Heart left ventricle (tissue), 16 donors: Measurements from ENCODE around the gene PLD2. TPM values are rescaled to one million over a fixed set of nuclear protein-coding genes. Genes with fewer than 3 reads are reported as not detected.
A peak's percentile ranks its signal among the peaks of the same experiment; 100 is the strongest.

Source experiments
- ATAC-seq, 4 donors: fragments of 200-7000 bp; cut with Tn5 transposase; one replicate each; pipeline ENCODE4 v1.9.1; 2020 to 2022; ENCODE audit warnings: moderate library complexity in 4 of 4, mild to moderate bottlenecking in 3 of 4, moderate number of reproducible peaks in 1 of 4
- DNase-seq, 5 donors: peaks; one replicate each; pipeline ENCODE4 v3.0.0-alpha.2; 2020
- H3K27ac ChIP-seq, 12 donors: fragments of 200-600 bp; sonication (generic) in 4 of 12; one replicate each; pipeline versions ENCODE4 v1.5.0 to v1.8.0; 2016 to 2022; ENCODE audit warnings: mild to moderate bottlenecking in 2 of 12
- H3K27me3 ChIP-seq, 9 donors: fragments of 200-600 bp; sonication (generic) in 2 of 9; one replicate each; pipeline versions ENCODE4 v1.5.1 to v1.8.0; 2016 to 2022; ENCODE audit warnings: mild to moderate bottlenecking in 3 of 9
- H3K36me3 ChIP-seq, 9 donors: fragments of 200-600 bp; sonication (generic) in 2 of 9; one replicate each; pipeline versions ENCODE4 v1.5.0 to v1.8.0; 2018 to 2022; ENCODE audit warnings: mild to moderate bottlenecking in 2 of 9
- H3K4me1 ChIP-seq, 12 donors: fragments of 200-600 bp; sonication (generic) in 4 of 12; one replicate each; pipeline versions ENCODE4 v1.5.0 to v1.8.0; 2016 to 2022; ENCODE audit warnings: mild to moderate bottlenecking in 3 of 12
- H3K4me3 ChIP-seq, 12 donors: fragments of 200-600 bp; sonication (generic) in 4 of 12; one replicate each; pipeline versions ENCODE4 v1.5.0 to v1.8.0; 2017 to 2022; ENCODE audit warnings: mild to moderate bottlenecking in 9 of 12, moderate library complexity in 4 of 12
- H3K9me3 ChIP-seq, 12 donors: fragments of 200-600 bp; sonication (generic) in 4 of 12; one replicate each; pipeline versions ENCODE4 v1.5.0 to v1.8.0; 2016 to 2022; ENCODE audit warnings: mild to moderate bottlenecking in 1 of 12
- POLR2A ChIP-seq, 2 donors: fragments of 450-650 bp; IDR thresholded peaks; one replicate each; pipeline ENCODE4 v1.6.1; 2017; ENCODE audit warnings: antibody characterized with exemption in 2 of 2, mild to moderate bottlenecking in 2 of 2, moderate library complexity in 2 of 2
- WGBS, 4 donors: extraction: QIAGEN DNeasy Blood & Tissue Kit in 2 of 4; methylation state at CpG; one replicate each; pipeline versions ENCODE4 v1.1.5 to v1.1.7; 2013 to 2018; 5-methylcytosine and 5-hydroxymethylcytosine counted together
- intact Hi-C, 10 donors: fragments of 100-400 bp; cut with DNase I; formaldehyde crosslinking; loops; one replicate each; pipeline versions ENCODE4 v1.11.1 to v1.14.2; 2022
- polyA plus RNA-seq, 2 donors: library from polyadenylated mRNA; stranded (reverse); fragments of 200-250 nt; gene quantifications; one replicate each; pipeline ENCODE4 v1.2.3, GENCODE V29; 2013
- total RNA-seq, 9 donors: library from RNA; depleted of rRNA in 2 of 9; stranded (reverse); fragments of >200 nt in 2 of 9; fragmentation: NEBNext Ultra II Directional in 3 of 9; extraction: Animal tissue kit (Norgen Biotek cat#: 25700) in 3 of 9; gene quantifications; one replicate each; pipeline versions ENCODE4 v1.1.0 to v1.2.4, GENCODE V29; 2016 to 2023
- TF ChIP-seq, protein P1 (sequence below), 12 donors: fragments of 200-600 bp; sonication (generic) in 4 of 12; IDR thresholded peaks; one replicate each; pipeline versions ENCODE4 v1.5.0 to v1.8.0; 2018 to 2022; ENCODE audit warnings: antibody characterized with exemption in 12 of 12, mild to moderate bottlenecking in 5 of 12
- donor health status: ischemic (EF 13 %, LVEDD 7.1; RV severe dilation, severe dysfunction).
- donor health status: healthy with polysubstance abuse.
- donor health status: DM: no; HTN: yes; CAD: no.
- donor health status: DM: no; HTN: no; CAD: no.
- donor health status: ischemic (EF 25% LVEDD 6.9; RV normal size, moderate dysfunction).
- donor health status: ischemic (EF 25% LVEDD 5.7; RV mildly dilated, moderate dysfunction).
- donor health status: healthy.
- donor health status: DM: yes; HTN: yes; CAD: no.
- donor health status: ischemic (EF 35%, LVEDD 5.7; RV mildly dilated, moderate dysfunction).
- donor health status: nonischemic (EF 11% LVEDD 7.7; RV severe dilation, severe dysfunction).
- donor health status: DM: yes; HTN: yes; CAD: no.
- donor health status: PGD.
- donor health status: ischemic (EF 29% LVEDD 5.4; RV normal size, mild dysfunction).
- donor health status: nonischemic (EF 23%, LVEDD 6.1; RV moderate dilation, normal function).

Gene PLD2
- total and polyA plus RNA-seq, 11 donors = 5.3 to 17.9 (median 8.5) TPM

DNA sequence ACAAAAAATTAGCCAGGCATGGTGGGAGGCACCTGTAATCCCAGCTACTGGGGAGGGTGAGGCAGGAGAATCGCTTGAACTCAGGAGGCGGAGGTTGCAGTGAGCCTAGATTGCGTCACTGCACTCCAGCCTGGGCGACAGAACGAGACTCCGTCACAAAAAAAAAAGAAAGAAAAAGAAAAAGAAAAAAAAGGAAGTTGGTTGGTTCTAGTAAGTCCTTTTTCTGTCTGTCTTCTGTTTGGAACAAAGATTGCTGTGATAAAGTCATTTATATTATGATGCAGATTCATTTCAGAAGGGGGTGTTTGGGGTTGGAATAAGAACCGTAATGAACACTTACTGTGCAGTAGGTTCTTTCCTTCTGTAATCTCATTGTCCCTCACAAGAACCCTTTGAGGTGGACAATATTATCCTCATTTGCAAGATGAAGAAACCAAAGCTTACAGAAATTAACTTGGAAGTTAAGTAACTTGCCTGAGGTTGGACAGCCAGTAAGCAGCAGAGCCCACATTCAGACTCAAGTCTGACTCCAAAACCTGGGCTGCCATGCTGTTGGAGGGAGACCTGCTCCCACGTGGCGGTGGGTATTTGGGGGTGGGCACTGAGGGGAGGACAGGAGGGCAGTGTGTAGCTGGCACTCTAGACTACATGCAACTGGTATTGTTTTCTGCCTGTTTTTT is 36.5 kb downstream of the PLD2 start:
- Histone ChIP-seq H3K27ac (peak overlapping the region in 1 of 12 donors; percentile 67), H3K4me1 (peaks cover 0 to 79% (median 15%) of the 10 kb centered on the region in 12 donors)
- intact Hi-C loops = no loop called here

DNA sequence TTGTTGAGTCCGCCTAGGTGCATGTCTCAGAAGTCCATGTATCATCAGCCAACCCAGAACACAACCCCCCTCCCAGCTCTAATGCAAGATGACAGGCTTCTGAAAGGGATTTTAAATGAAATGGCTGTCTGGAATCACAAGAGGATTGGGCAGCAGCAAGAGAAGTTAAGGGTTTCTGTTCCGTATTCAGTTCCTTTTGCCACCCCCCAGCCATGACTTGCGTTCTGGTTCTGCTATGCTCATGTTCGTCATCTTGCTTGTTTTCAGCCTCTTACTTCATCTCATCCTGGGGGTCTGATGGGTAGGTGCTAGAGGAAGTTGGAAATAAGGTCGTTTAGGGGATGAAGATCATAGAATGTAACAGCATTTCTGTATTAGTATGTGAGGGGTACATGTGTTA is 38.2 kb downstream of the PLD2 start:
- Histone ChIP-seq H3K27me3 (no peaks in the 10 kb centered on the region), H3K9me3 (no peaks in the 10 kb centered on the region), H3K36me3 (no peaks in the 10 kb centered on the region), H3K27ac (peak overlapping the region in 1 of 12 donors; percentile 67), H3K4me3 (no peak overlapping the region), H3K4me1 (peaks cover 0 to 74% (median 14%) of the 10 kb centered on the region in 12 donors)
- TF ChIP-seq POLR2A (IDR thresholded peaks at IDR 0.05) = no peak
- TF ChIP-seq, protein P1, sequence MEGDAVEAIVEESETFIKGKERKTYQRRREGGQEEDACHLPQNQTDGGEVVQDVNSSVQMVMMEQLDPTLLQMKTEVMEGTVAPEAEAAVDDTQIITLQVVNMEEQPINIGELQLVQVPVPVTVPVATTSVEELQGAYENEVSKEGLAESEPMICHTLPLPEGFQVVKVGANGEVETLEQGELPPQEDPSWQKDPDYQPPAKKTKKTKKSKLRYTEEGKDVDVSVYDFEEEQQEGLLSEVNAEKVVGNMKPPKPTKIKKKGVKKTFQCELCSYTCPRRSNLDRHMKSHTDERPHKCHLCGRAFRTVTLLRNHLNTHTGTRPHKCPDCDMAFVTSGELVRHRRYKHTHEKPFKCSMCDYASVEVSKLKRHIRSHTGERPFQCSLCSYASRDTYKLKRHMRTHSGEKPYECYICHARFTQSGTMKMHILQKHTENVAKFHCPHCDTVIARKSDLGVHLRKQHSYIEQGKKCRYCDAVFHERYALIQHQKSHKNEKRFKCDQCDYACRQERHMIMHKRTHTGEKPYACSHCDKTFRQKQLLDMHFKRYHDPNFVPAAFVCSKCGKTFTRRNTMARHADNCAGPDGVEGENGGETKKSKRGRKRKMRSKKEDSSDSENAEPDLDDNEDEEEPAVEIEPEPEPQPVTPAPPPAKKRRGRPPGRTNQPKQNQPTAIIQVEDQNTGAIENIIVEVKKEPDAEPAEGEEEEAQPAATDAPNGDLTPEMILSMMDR (IDR thresholded peaks at IDR 0.05) = no peak
- intact Hi-C loops = no loop called here
- DNase-seq (no peak), ATAC-seq (peak in 3 of 4 donors; percentile 7 to 51 (median 40))
- WGBS, 4 donors = 83 to 91% (median 88%) methylated on average over 5 of the region's 5 CpGs

More for the DNA sequence above, 36.5 kb downstream of the PLD2 start:
- no peak for DNase-seq
- TF ChIP-seq POLR2A (IDR thresholded peaks at IDR 0.05) = no peak
- TF ChIP-seq, protein P1 (IDR thresholded peaks at IDR 0.05) = no peak
- no peak for ATAC-seq
- Histone ChIP-seq H3K4me3 (no peak overlapping the region), H3K36me3 (peaks cover 0 to 2% (median 0%) of the 10 kb centered on the region in 9 donors), H3K27me3 (no peaks in the 10 kb centered on the region), H3K9me3 (no peaks in the 10 kb centered on the region)
- WGBS, 4 donors = 87 to 95% (median 91%) methylated on average over 9 of the region's 9 CpGs

GRCh38 chr17:4846635-4847390 is 39.9 kb downstream of the PLD2 start:
- 86 to 93% (median 90%) methylated on average over 13 of the region's 13 CpGs for WGBS, 4 donors
- no peak for ATAC-seq
- H3K27ac ChIP-seq = no peak overlapping the region

More at GRCh38 chr17:4846635-4847390, 39.9 kb downstream of the PLD2 start:
- H3K4me1 ChIP-seq = peaks cover 0 to 80% (median 19%) of the 10 kb centered on the region in 12 donors
- H3K27me3 ChIP-seq = no peaks in the 10 kb centered on the region
- intact Hi-C loops = no loop called here
- no peaks in the 10 kb centered on the region for H3K36me3 ChIP-seq
- no peak for DNase-seq
- H3K4me3 ChIP-seq = no peak overlapping the region
- H3K9me3 ChIP-seq = no peaks in the 10 kb centered on the region
- TF ChIP-seq POLR2A (IDR thresholded peaks at IDR 0.05) = no peak
- TF ChIP-seq, protein P1 (IDR thresholded peaks at IDR 0.05) = no peak
